HepG2 (cell line): ENCODE data around the gene HSD11B2. TPM values are rescaled to one million over a fixed set of nuclear protein-coding genes. Genes with fewer than 3 reads are reported as not detected.
A peak's percentile ranks its signal among the peaks of the same experiment; 100 is the strongest.

ENCODE experiments used
- ATM ChIP-seq: fragments of 450-650 bp; IDR thresholded peaks from 2 replicates; pipeline ENCODE4 v1.7.1; 2017; ENCODE audit warnings: mild to moderate bottlenecking, borderline replicate concordance
- DNMT1 ChIP-seq: sonication (generic); formaldehyde crosslinking; IDR thresholded peaks from 2 replicates; pipeline ENCODE4 v1.5.1; 2020; ENCODE audit warnings: mild to moderate bottlenecking, missing genetic modification reagents
- EP300 ChIP-seq, 3 experiments: sonication (generic) in 1 of 3; formaldehyde crosslinking in 1 of 3; IDR thresholded peaks; 2 replicates each; pipeline versions ENCODE4 v1.5.1 to v1.6.1; 2011 to 2020; ENCODE audit warnings: low read depth in 2 of 3, low read length in 2 of 3, borderline replicate concordance in 1 of 3, improper control_type of control experiment in 1 of 3, mild to moderate bottlenecking in 1 of 3, missing genetic modification reagents in 1 of 3, moderate library complexity in 1 of 3
- FOXK2 ChIP-seq: fragments of 450-650 bp; IDR thresholded peaks from 2 replicates; pipeline ENCODE4 v1.6.1; 2016
- HMG20A ChIP-seq: IDR thresholded peaks from 2 replicates; pipeline ENCODE4 v1.6.1; 2016; ENCODE audit warnings: borderline replicate concordance
- HOXA7 ChIP-seq: sonication (generic); formaldehyde crosslinking; IDR thresholded peaks from 2 replicates; pipeline ENCODE4 v1.8.1; 2022; ENCODE audit warnings: mild to moderate bottlenecking, missing genetic modification reagents, moderate library complexity
- KLF6 ChIP-seq: IDR thresholded peaks from 2 replicates; pipeline ENCODE4 v1.8.0; 2016; ENCODE audit warnings: missing biosample characterization, missing genetic modification reagents
- PHB2 ChIP-seq: fragments of 450-650 bp; IDR thresholded peaks from 2 replicates; pipeline ENCODE4 v1.6.1; 2018; ENCODE audit not compliant: partially characterized antibody
- SIX4 ChIP-seq: sonication (generic); formaldehyde crosslinking; IDR thresholded peaks from 2 replicates; pipeline ENCODE4 v1.4.0; 2020; ENCODE audit warnings: missing genetic modification reagents
- SOX13 ChIP-seq, 3 experiments: fragments of 450-650 bp in 1 of 3; sonication (generic) in 1 of 3; formaldehyde crosslinking in 1 of 3; IDR thresholded peaks in 2 of 3; conservative IDR thresholded peaks in 1 of 3; 2 replicates each; pipeline versions ENCODE4 v1.5.0 to v1.6.1; 2016 to 2020; ENCODE audit warnings: antibody characterized with exemption in 1 of 3, mild to moderate bottlenecking in 1 of 3, missing compliant biosample characterization in 1 of 3, missing genetic modification reagents in 1 of 3, moderate library complexity in 1 of 3
- ZBTB3 ChIP-seq: sonication (generic); formaldehyde crosslinking; IDR thresholded peaks from 2 replicates; pipeline ENCODE4 v1.4.0; 2020; ENCODE audit warnings: low read depth, mild to moderate bottlenecking, moderate library complexity, missing genetic modification reagents, borderline replicate concordance
- ZBTB37 ChIP-seq: sonication (generic); formaldehyde crosslinking; IDR thresholded peaks from 2 replicates; pipeline ENCODE4 v1.4.0; 2020; ENCODE audit warnings: mild to moderate bottlenecking, missing genetic modification reagents
- ZNF10 ChIP-seq: sonication (generic); formaldehyde crosslinking; IDR thresholded peaks from 2 replicates; pipeline ENCODE4 v1.4.0; 2020; ENCODE audit warnings: mild to moderate bottlenecking, low read depth, missing genetic modification reagents, borderline replicate concordance
- ZNF142 ChIP-seq: sonication (generic); formaldehyde crosslinking; IDR thresholded peaks from 2 replicates; pipeline ENCODE4 v1.4.0; 2020; ENCODE audit warnings: missing genetic modification reagents
- ZNF546 ChIP-seq: sonication (generic); formaldehyde crosslinking; conservative IDR thresholded peaks from 2 replicates; pipeline ENCODE4 v1.8.1; 2023; ENCODE audit warnings: mild to moderate bottlenecking, missing genetic modification reagents
- ZNF558 ChIP-seq: sonication (generic); formaldehyde crosslinking; IDR thresholded peaks from 2 replicates; pipeline ENCODE4 v1.9.0; 2022; ENCODE audit warnings: mild to moderate bottlenecking, missing genetic modification reagents, borderline replicate concordance
- ZNF570 ChIP-seq: sonication (generic); formaldehyde crosslinking; IDR thresholded peaks from 2 replicates; pipeline ENCODE4 v1.4.0; 2020; ENCODE audit warnings: mild to moderate bottlenecking, missing genetic modification reagents, borderline replicate concordance
- polyA plus RNA-seq, 8 experiments: library from polyadenylated mRNA; depleted of rRNA in 3 of 8; stranded (reverse) in 7 of 8; unstranded in 1 of 8; fragments of >200 nt; fragmentation: Illumina TruSeq in 4 of 8; extraction: Trizol in 4 of 8; gene quantifications; 2 replicates each; pipeline versions ENCODE4 v1.2.1 to v1.2.3, GENCODE V29; 2011 to 2016; ENCODE audit warnings: low read depth in 4 of 8, missing spikeins in 1 of 8, mixed read lengths in 1 of 8; ENCODE audit not compliant: insufficient read depth in 1 of 8
- total RNA-seq, 5 experiments: library from RNA; depleted of rRNA; stranded (reverse); fragments of >200 nt; fragmentation: Illumina TruSeq; extraction: Trizol; gene quantifications; 2 replicates each; pipeline ENCODE4 v1.2.3, GENCODE V29; 2016; ENCODE audit warnings: low read depth in 1 of 5
- TF ChIP-seq, protein P1 (sequence below): sonication (generic); formaldehyde crosslinking; IDR thresholded peaks from 2 replicates; pipeline ENCODE4 v1.4.0; 2020; ENCODE audit warnings: missing genetic modification reagents

Gene HSD11B2
- total and polyA plus RNA-seq, 2 of the 13 experiments (the other 11 are each of a cell fraction or from before 2014, with no cell fraction given) = 8.9 to 13.6 TPM

- TF ChIP-seq, protein P1, sequence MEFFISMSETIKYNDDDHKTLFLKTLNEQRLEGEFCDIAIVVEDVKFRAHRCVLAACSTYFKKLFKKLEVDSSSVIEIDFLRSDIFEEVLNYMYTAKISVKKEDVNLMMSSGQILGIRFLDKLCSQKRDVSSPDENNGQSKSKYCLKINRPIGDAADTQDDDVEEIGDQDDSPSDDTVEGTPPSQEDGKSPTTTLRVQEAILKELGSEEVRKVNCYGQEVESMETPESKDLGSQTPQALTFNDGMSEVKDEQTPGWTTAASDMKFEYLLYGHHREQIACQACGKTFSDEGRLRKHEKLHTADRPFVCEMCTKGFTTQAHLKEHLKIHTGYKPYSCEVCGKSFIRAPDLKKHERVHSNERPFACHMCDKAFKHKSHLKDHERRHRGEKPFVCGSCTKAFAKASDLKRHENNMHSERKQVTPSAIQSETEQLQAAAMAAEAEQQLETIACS = no peak
- TF ChIP-seq HOXA7 = no peak
- 0 out of 2 replicates have a peak, but pooled peaks have one; percentile 37 for TF ChIP-seq ZNF546 (CRISPR knock-in tag)
- no peak for TF ChIP-seq KLF6
- TF ChIP-seq ZNF570 (CRISPR knock-in tag) = no peak
- TF ChIP-seq SOX13 (IDR thresholded peaks at IDR 0.05) = no peak
- peak in 1 of 2 experiments; percentile 25; a peak in 2 of 4 replicates for TF ChIP-seq SOX13 (CRISPR knock-in tag; conservative IDR thresholded peaks at IDR 0.05 in 1 of 2, IDR thresholded peaks at IDR 0.05 in 1 of 2)
- TF ChIP-seq ZNF10 = no peak
- no peak for TF ChIP-seq ZBTB37
- TF ChIP-seq FOXK2 = no peak
- no peak for TF ChIP-seq ZBTB3 (CRISPR knock-in tag)
- TF ChIP-seq DNMT1 = peak; percentile 73; the same call in 1 of the 2 replicates
- TF ChIP-seq ATM = no peak
- TF ChIP-seq ZNF142 (CRISPR knock-in tag) = no peak
- no peak for TF ChIP-seq PHB2
- peak; percentile 50; the same call in 1 of the 2 replicates for TF ChIP-seq ZNF558 (CRISPR knock-in tag)
- no peak for TF ChIP-seq EP300 (IDR thresholded peaks at IDR 0.05; ENCODE audit: low read depth in 2 of 2, low read length in 2 of 2)
- TF ChIP-seq EP300 (CRISPR knock-in tag; IDR thresholded peaks at IDR 0.05; ENCODE audit: borderline replicate concordance) = no peak
- no peak for TF ChIP-seq SIX4 (CRISPR knock-in tag)
- TF ChIP-seq HMG20A (CRISPR knock-in tag) = no peak
These were observed 14.8 kb upstream of the HSD11B2 start, which contains the start of gene ZDHHC1 (continued) for GRCh38 chr16:67415872-67416793.
